OCI-LY3 (cell line): ENCODE data around the gene SEL1L2.

Experiments used
- H2AFZ ChIP-seq: fragments of 200-600, 300-600 bp; shearing (Covaris generic); 2 replicates; pipeline ENCODE4 v1.6.0; 2014; ENCODE audit warnings: antibody characterized with exemption, low read depth, low read length
- H3K27ac ChIP-seq: fragments of 200-600, 300-600 bp; sonication (generic); 2 replicates; pipeline ENCODE4 v1.5.1; 2014; ENCODE audit warnings: mild to moderate bottlenecking, low read length, moderate library complexity, mixed read lengths
- H3K27me3 ChIP-seq: fragments of 200-600, 300-600 bp; sonication (generic); 2 replicates; pipeline ENCODE4 v1.6.1; 2014; ENCODE audit warnings: low read depth, low read length, mixed read lengths
- H3K36me3 ChIP-seq: fragments of 200-600, 300-600 bp; sonication (generic); replicated peaks from 2 replicates; pipeline ENCODE3; 2014; ENCODE audit warnings: low read depth, low read length, mixed read lengths
- H3K4me1 ChIP-seq: fragments of 300-600, 200-600 bp; sonication (generic); 2 replicates; pipeline ENCODE4 v1.6.1; 2014; ENCODE audit warnings: low read length, mixed read lengths
- H3K4me2 ChIP-seq: fragments of 200-600, 300-600 bp; sonication (generic); 2 replicates; pipeline ENCODE4 v1.6.1; 2014; ENCODE audit warnings: low read length, mixed read lengths
- H3K4me3 ChIP-seq: fragments of 300-600, 200-600 bp; sonication (generic); 2 replicates; pipeline ENCODE4 v1.5.1; 2014; ENCODE audit warnings: antibody characterized with exemption, mild to moderate bottlenecking, low read length, moderate library complexity
- H3K79me2 ChIP-seq: fragments of 300-600, 200-600 bp; shearing (Covaris generic); 2 replicates; pipeline ENCODE4 v1.6.1; 2014; ENCODE audit warnings: mild to moderate bottlenecking, low read length, mixed read lengths
- H3K9ac ChIP-seq: fragments of 300-600, 200-600 bp; shearing (Covaris generic); 2 replicates; pipeline ENCODE4 v1.6.0; 2014; ENCODE audit warnings: mild to moderate bottlenecking, low read length, moderate library complexity
- H3K9me3 ChIP-seq: fragments of 200-600, 300-600 bp; shearing (Covaris generic); 2 replicates; pipeline ENCODE4 v1.6.1; 2014; ENCODE audit warnings: low read length, mixed read lengths; ENCODE audit not compliant: insufficient read depth
- H4K20me1 ChIP-seq: fragments of 200-600, 300-600 bp; sonication (generic); 2 replicates; pipeline ENCODE4 v1.6.1; 2016; ENCODE audit warnings: low read length, mixed read lengths; ENCODE audit not compliant: insufficient read depth
- CTCF ChIP-seq: fragments of 200-600, 300-600 bp; sonication (generic); IDR thresholded peaks from 2 replicates; pipeline ENCODE4 v1.5.1; 2014; ENCODE audit warnings: antibody characterized with exemption, low read length, low read depth
- EZH2phosphoT487 ChIP-seq: fragments of 200-600 bp; shearing (Covaris generic); IDR thresholded peaks from 2 replicates; pipeline ENCODE4 v1.6.1; 2018; ENCODE audit warnings: antibody characterized with exemption, mixed run types, low read depth

SEL1L2 gene

GRCh38 chr20:13858871-13859270 lies 131.5 kb downstream of the SEL1L2 start:
- H3K9me3 ChIP-seq = no peaks in the 10 kb centered on the region
- no peaks in the 10 kb centered on the region for H3K36me3 ChIP-seq

GRCh38 chr20:13858439-13858838 lies 132.0 kb downstream of the SEL1L2 start:
- H3K4me3 ChIP-seq = no peak overlapping the region
- H3K9me3 ChIP-seq = no peaks in the 10 kb centered on the region
- TF ChIP-seq CTCF (no peak), EZH2phosphoT487 (no peak)
- H3K27ac ChIP-seq = no peak overlapping the region
- H3K36me3 ChIP-seq = no peaks in the 10 kb centered on the region
- H3K9ac ChIP-seq = no peak overlapping the region
- H4K20me1 ChIP-seq = no peaks in the 10 kb centered on the region
- peaks cover 8% of the 10 kb centered on the region for H3K4me1 ChIP-seq
- no peaks in the 10 kb centered on the region for H3K79me2 ChIP-seq
- peaks cover 11% of the 10 kb centered on the region; the same call in 1 of the 2 replicates for H3K27me3 ChIP-seq
- no peak overlapping the region for H3K4me2 ChIP-seq
- H2AFZ ChIP-seq = no peak overlapping the region

More at GRCh38 chr20:13858871-13859270, 131.5 kb downstream of the SEL1L2 start:
- Histone ChIP-seq H2AFZ (no peak overlapping the region), H4K20me1 (no peaks in the 10 kb centered on the region), H3K4me1 (peaks cover 8% of the 10 kb centered on the region), H3K79me2 (no peaks in the 10 kb centered on the region), H3K4me2 (no peak overlapping the region), H3K4me3 (no peak overlapping the region), H3K27me3 (peaks cover 11% of the 10 kb centered on the region; the same call in 1 of the 2 replicates), H3K27ac (no peak overlapping the region), H3K9ac (no peak overlapping the region)
- TF ChIP-seq EZH2phosphoT487 (no peak), CTCF (no peak)

GRCh38 chr20:13857961-13858360 lies 132.5 kb downstream of the SEL1L2 start:
- TF ChIP-seq EZH2phosphoT487 (no peak), CTCF (no peak)
- H3K79me2 ChIP-seq = no peaks in the 10 kb centered on the region
- no peak overlapping the region for H3K27ac ChIP-seq

GRCh38 chr20:13857304-13857703 lies 133.1 kb downstream of the SEL1L2 start:
- Histone ChIP-seq H3K27me3 (peaks cover 8% of the 10 kb centered on the region), H3K4me3 (no peak overlapping the region), H3K9ac (no peak overlapping the region), H3K79me2 (no peaks in the 10 kb centered on the region), H3K27ac (no peak overlapping the region), H3K9me3 (no peaks in the 10 kb centered on the region), H2AFZ (no peak overlapping the region), H3K4me2 (no peak overlapping the region), H4K20me1 (no peaks in the 10 kb centered on the region), H3K36me3 (no peaks in the 10 kb centered on the region), H3K4me1 (peaks cover 8% of the 10 kb centered on the region)
- no peak for TF ChIP-seq EZH2phosphoT487
- TF ChIP-seq CTCF = no peak

More at GRCh38 chr20:13857961-13858360, 132.5 kb downstream of the SEL1L2 start:
- H3K36me3 ChIP-seq = no peaks in the 10 kb centered on the region
- H2AFZ ChIP-seq = no peak overlapping the region
- no peak overlapping the region for H3K4me2 ChIP-seq
- no peak overlapping the region for H3K4me3 ChIP-seq
- no peaks in the 10 kb centered on the region for H3K9me3 ChIP-seq
- H3K9ac ChIP-seq = no peak overlapping the region
- H3K27me3 ChIP-seq = peaks cover 7% of the 10 kb centered on the region; the same call in 1 of the 2 replicates
- H3K4me1 ChIP-seq = peaks cover 8% of the 10 kb centered on the region
- H4K20me1 ChIP-seq = no peaks in the 10 kb centered on the region
